Suprapubic skin (tissue), 4 donors: ENCODE measurements around the gene ZNF397. TPM values are rescaled to one million over a fixed set of nuclear protein-coding genes. Genes with fewer than 3 reads are reported as not detected.

Experiments used
- DNase-seq, 2 donors: peaks; one replicate each; pipeline ENCODE4 v3.0.0-alpha.2; 2019; ENCODE audit warnings: low spot score in 2 of 2
- H3K27ac ChIP-seq: fragments of 200-600 bp; sonication (generic); one replicate; pipeline ENCODE4 v1.5.1; 2019
- H3K27me3 ChIP-seq: fragments of 200-600 bp; sonication (generic); one replicate; pipeline ENCODE4 v1.5.1; 2019
- H3K36me3 ChIP-seq: fragments of 200-600 bp; sonication (generic); one replicate; pipeline ENCODE4 v1.5.1; 2019
- H3K4me1 ChIP-seq: fragments of 200-600 bp; sonication (generic); one replicate; pipeline ENCODE4 v1.5.1; 2019
- H3K4me3 ChIP-seq: fragments of 200-600 bp; sonication (generic); one replicate; pipeline ENCODE4 v1.5.1; 2019; ENCODE audit warnings: mild to moderate bottlenecking
- H3K9me3 ChIP-seq: fragments of 200-600 bp; sonication (generic); one replicate; pipeline ENCODE4 v1.5.1; 2019
- EP300 ChIP-seq: sonication (generic); formaldehyde crosslinking; IDR thresholded peaks from one replicate; pipeline ENCODE4 v1.6.1; 2017; ENCODE audit warnings: antibody characterized with exemption
- POLR2A ChIP-seq, 2 donors: fragments of 450-650 bp; IDR thresholded peaks; one replicate each; pipeline ENCODE4 v1.6.1; 2017; ENCODE audit warnings: antibody characterized with exemption in 2 of 2, mild to moderate bottlenecking in 2 of 2, moderate library complexity in 2 of 2
- POLR2AphosphoS5 ChIP-seq, 3 donors: sonication (generic); formaldehyde crosslinking; IDR thresholded peaks; one replicate each; pipeline ENCODE4 v1.6.1; 2017; ENCODE audit warnings: antibody characterized with exemption in 3 of 3
- WGBS: methylation state at CpG from one replicate; pipeline ENCODE4 v1.1.5; 2018; 5-methylcytosine and 5-hydroxymethylcytosine counted together
- total RNA-seq, 4 donors: library from RNA; depleted of rRNA; stranded (reverse); fragments of >200 nt; gene quantifications; one replicate each; pipeline ENCODE4 v1.1.0, GENCODE V29; 2016
- TF ChIP-seq, protein P1 (sequence below), 2 donors: fragments of 200-600 bp in 1 of 2; fragments of 450-650 bp in 1 of 2; sonication (generic) in 1 of 2; IDR thresholded peaks; one replicate each; pipeline ENCODE4 v1.5.1; 2016 to 2019; ENCODE audit warnings: antibody characterized with exemption in 2 of 2, mild to moderate bottlenecking in 1 of 2, moderate library complexity in 1 of 2

Gene ZNF397
- total RNA-seq, 4 donors from 2014 or later = 13.2 to 41.0 (median 17.3) TPM

DNA sequence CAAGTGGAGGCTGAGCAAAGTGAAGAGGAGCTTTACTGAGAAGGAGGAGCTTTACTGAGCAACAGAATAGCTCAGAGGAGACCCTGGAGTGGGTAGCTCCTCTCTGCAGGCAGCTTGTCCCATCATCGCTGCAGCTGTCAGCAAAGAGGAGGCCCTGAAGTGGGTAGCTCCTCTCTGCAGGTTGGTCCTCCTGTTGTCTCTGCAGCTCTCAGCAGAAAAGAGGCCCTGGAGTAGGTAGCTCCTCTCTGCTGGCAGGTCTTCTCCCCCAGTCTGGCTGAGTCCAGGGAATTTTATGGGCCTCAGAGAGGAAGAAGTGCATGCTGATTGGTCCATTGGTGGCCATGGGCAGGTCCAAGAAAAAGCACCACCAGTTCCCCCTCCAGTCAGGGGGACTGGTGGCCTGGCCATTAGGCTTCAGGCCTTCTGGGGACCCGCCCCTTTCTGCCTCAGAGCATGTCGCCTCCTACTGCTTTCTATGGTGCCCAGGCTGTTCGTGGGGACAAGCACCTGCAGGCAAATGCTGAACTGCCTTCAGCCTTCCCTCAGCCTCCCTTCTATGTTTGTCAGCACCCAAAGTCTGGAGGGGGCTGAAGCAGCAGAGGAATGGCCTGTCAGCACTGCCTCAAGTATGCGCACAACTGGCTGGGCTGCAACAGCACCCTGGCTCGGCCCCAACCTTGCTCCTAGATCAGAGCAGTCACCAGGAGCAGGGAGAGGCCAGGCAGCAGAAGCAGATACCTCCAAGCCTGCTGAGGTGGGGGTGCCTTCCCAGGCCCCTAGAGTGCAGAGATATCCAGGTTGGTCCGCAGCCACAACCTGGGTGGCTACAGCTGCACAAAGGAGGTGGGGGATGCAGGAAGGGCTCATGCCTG, 43.3 kb downstream of the ZNF397 start:
- Histone ChIP-seq H3K36me3 (peaks cover 13% of the 10 kb centered on the region), H3K4me1 (peaks cover 4% of the 10 kb centered on the region), H3K27me3 (no peaks in the 10 kb centered on the region), H3K9me3 (peaks cover 4% of the 10 kb centered on the region), H3K4me3 (no peak overlapping the region), H3K27ac (no peak overlapping the region)
- WGBS = 100% methylated on average over 5 of the region's 7 CpGs
- no peak for DNase-seq
- TF ChIP-seq, protein P1, sequence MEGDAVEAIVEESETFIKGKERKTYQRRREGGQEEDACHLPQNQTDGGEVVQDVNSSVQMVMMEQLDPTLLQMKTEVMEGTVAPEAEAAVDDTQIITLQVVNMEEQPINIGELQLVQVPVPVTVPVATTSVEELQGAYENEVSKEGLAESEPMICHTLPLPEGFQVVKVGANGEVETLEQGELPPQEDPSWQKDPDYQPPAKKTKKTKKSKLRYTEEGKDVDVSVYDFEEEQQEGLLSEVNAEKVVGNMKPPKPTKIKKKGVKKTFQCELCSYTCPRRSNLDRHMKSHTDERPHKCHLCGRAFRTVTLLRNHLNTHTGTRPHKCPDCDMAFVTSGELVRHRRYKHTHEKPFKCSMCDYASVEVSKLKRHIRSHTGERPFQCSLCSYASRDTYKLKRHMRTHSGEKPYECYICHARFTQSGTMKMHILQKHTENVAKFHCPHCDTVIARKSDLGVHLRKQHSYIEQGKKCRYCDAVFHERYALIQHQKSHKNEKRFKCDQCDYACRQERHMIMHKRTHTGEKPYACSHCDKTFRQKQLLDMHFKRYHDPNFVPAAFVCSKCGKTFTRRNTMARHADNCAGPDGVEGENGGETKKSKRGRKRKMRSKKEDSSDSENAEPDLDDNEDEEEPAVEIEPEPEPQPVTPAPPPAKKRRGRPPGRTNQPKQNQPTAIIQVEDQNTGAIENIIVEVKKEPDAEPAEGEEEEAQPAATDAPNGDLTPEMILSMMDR (IDR thresholded peaks at IDR 0.05) = no peak
- TF ChIP-seq POLR2A (IDR thresholded peaks at IDR 0.05) (no peak), EP300 (no peak), POLR2AphosphoS5 (IDR thresholded peaks at IDR 0.05) (no peak)

DNA sequence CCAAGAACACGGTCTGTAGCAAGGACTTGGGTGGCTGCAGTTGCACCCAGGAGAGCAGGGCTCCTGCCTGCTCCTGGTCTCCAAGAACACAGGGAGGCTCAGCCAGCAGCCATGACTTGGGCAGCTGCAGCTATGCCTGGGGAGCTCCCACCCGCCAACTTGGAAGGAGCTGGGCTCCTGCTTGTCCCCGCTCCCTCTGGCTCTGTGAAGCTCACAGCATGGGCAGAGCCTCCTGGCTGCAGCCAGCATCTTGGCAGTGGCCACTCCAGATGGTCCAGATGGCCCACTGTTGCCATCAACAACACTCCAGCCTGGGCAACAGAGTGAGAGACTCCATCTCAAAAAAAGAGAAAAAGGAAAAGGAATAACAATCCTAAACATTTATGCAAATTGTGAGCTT, 44.0 kb downstream of the ZNF397 start:
- Histone ChIP-seq H3K4me3 (no peak overlapping the region), H3K9me3 (peaks cover 4% of the 10 kb centered on the region), H3K36me3 (peaks cover 13% of the 10 kb centered on the region), H3K4me1 (peaks cover 10% of the 10 kb centered on the region), H3K27me3 (no peaks in the 10 kb centered on the region), H3K27ac (no peak overlapping the region)
- WGBS = 83% methylated on average over 3 of the region's 3 CpGs
- TF ChIP-seq EP300 (no peak), POLR2AphosphoS5 (IDR thresholded peaks at IDR 0.05) (no peak), POLR2A (IDR thresholded peaks at IDR 0.05) (no peak)
- TF ChIP-seq, protein P1 (IDR thresholded peaks at IDR 0.05) = no peak
- no peak for DNase-seq

DNA sequence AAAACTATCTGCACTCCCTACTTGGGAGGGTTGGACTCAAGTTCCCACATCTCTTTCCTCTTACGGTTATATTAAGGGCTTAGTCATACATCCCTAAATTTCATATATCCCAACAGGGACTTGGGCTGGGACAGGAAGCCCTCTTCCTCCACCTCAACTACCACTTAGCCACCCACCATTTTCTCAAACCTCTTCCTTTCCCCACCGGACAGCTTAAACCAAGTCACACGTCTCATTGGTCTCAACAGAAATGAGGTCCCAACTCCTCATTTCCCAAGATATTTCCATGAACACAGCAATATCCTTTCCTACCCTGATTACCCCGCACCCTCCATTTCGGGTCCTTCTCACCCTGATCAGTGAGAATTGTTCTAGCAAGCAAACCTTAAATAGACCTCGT, 48.5 kb downstream of the ZNF397 start:
- 7% methylated on average over 6 of the region's 6 CpGs for WGBS
- Histone ChIP-seq H3K9me3 (peaks cover 4% of the 10 kb centered on the region), H3K27me3 (no peaks in the 10 kb centered on the region), H3K4me3 (peak overlapping the region; percentile 69), H3K4me1 (peaks cover 31% of the 10 kb centered on the region), H3K27ac (peak overlapping the region; percentile 84), H3K36me3 (peaks cover 10% of the 10 kb centered on the region)
- TF ChIP-seq POLR2A (IDR thresholded peaks at IDR 0.05) = no peak
- TF ChIP-seq EP300 = no peak
- no peak for TF ChIP-seq POLR2AphosphoS5 (IDR thresholded peaks at IDR 0.05)
- TF ChIP-seq, protein P1 (IDR thresholded peaks at IDR 0.05) = no peak
- DNase-seq = no peak

DNA sequence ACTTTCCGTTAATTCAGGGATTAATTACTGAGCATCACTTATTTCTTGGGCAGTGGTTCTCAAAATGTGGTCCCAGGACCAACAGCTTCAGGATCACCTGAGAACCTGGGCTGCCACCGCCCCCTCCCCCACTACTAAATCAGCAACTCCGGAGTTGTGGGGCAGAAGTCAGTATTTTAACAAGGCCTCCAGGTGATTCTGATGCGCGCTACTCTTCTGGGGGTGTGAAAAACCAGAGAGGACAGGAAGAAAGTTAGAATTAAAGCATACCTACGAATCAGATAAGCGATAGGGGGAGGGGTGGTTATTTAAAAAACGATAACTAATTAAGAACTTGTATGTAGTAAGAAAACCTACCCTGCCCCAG, 48.9 kb downstream of the ZNF397 start:
- H3K36me3 ChIP-seq = peaks cover 8% of the 10 kb centered on the region
- under 1% methylated on average over 8 of the region's 8 CpGs for WGBS
- H3K4me1 ChIP-seq = peaks cover 31% of the 10 kb centered on the region
- H3K4me3 ChIP-seq = peak overlapping the region; percentile 69
- H3K9me3 ChIP-seq = peaks cover 4% of the 10 kb centered on the region
- no peak for TF ChIP-seq POLR2AphosphoS5 (IDR thresholded peaks at IDR 0.05)
- TF ChIP-seq, protein P1 (IDR thresholded peaks at IDR 0.05) = no peak
- TF ChIP-seq EP300 = no peak
- no peak for TF ChIP-seq POLR2A (IDR thresholded peaks at IDR 0.05)
- peak overlapping the region; percentile 84 for H3K27ac ChIP-seq
- no peak for DNase-seq
- no peaks in the 10 kb centered on the region for H3K27me3 ChIP-seq

DNA sequence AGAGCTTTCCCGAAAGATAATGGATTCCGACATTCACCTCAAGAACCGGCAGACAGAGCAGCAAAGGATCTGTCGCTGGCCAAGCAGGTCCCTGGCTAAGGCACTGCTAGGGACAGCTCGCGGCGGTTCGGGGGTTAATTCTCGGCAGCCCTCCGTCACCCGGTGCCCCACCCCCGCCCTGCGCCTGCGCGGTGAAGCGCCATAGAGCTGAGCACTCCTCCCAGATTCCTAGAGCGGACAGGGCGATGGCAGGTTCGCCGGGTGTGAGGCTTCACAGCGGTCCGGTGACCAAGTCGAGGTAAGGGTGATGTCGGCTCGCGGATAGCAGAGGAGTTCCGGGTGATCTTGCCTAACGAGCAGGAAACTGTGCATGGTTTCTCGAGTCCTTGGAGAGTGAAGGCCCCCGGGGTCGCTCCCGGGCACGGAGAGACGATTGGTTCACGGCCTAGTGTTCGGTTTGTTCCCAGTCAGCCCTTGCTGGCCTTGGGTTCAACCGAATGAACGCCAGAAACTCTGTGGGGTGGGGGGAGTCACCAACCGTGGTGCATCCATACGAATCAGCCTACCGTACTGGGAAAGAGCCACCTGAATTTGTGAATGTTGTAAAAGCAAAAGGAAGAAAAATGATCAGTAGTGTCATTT, 49.4 kb downstream of the ZNF397 start, which contains the start of gene ZSCAN30:
ZSCAN30 (minus strand) TSS at position 136 of the 642 bp plus-strand sequence. CDS start 25,877 bp downstream, outside the sequence.
- peaks cover 11% of the 10 kb centered on the region for H3K36me3 ChIP-seq
- no peaks in the 10 kb centered on the region for H3K27me3 ChIP-seq
- WGBS = 2% methylated on average over 14 of the region's 41 CpGs
- peaks cover 4% of the 10 kb centered on the region for H3K9me3 ChIP-seq
- H3K4me1 ChIP-seq = peaks cover 31% of the 10 kb centered on the region
- peak in 2 of 3 donors; percentile 36 to 86 for TF ChIP-seq POLR2AphosphoS5 (IDR thresholded peaks at IDR 0.05)
- TF ChIP-seq POLR2A (IDR thresholded peaks at IDR 0.05) = peak in 1 of 2 donors; percentile 72
- TF ChIP-seq, protein P1 (IDR thresholded peaks at IDR 0.05) = no peak
- TF ChIP-seq EP300 = no peak
- H3K4me3 ChIP-seq = peak within 1 kb of the TSS; percentile 69
- H3K27ac ChIP-seq = peak within 1 kb of the TSS; percentile 84
- DNase-seq = peak; percentile 96 to 98
